HepG2 (cell line): ENCODE results near the gene IFT88. TPM values are rescaled to one million over a fixed set of nuclear protein-coding genes. Genes with fewer than 3 reads are reported as not detected.
A peak's percentile ranks its signal among the peaks of the same experiment; 100 is the strongest.

Source experiments
- ATAC-seq: fragments of 200-7000 bp; cut with Tn5 transposase; 3 replicates; pipeline ENCODE4 v1.9.1; 2020; ENCODE audit warnings: mild to moderate bottlenecking, moderate library complexity
- BruUV-seq: library from RNA; stranded (reverse); fragments of 400-500 nt; replicated peaks from 2 replicates; lab custom pipeline; 2021; lab: Mats Ljungman, UMichigan
- CTCF ChIA-PET: fragments of 300-600 bp; formaldehyde crosslinking; extraction: SDS; loops from one replicate; lab custom pipeline; 2021; ENCODE audit warnings: low total read pairs, inconsistent platforms, low intra/inter-chr PET ratio; lab: Yijun Ruan, JAX
- POLR2A ChIA-PET: fragments of 350-600 bp; sonication (Branson Sonifier 250); formaldehyde crosslinking; loops from one replicate; lab custom pipeline; 2020; ENCODE audit warnings: antibody characterized with exemption, inconsistent platforms; lab: Yijun Ruan, JAX
- DNase-seq: peaks from one replicate; pipeline ENCODE4 v3.0.0-alpha.2; 2015; ENCODE audit warnings: low spot score
- FAIRE-seq: peaks from 3 replicates; lab custom pipeline; 2011; peaks lifted over from hg19 to GRCh38; lab: Jason Lieb, UNC
- H2AFZ ChIP-seq: one replicate; pipeline ENCODE4 v1.6.1; 2011; ENCODE audit warnings: low read length, inconsistent platforms
- H3K27ac ChIP-seq: fragments of 300-600 bp; 3 replicates; pipeline ENCODE4 v1.8.0; 2011; ENCODE audit warnings: mixed run types, mild to moderate bottlenecking, mixed read lengths, low read length, inconsistent platforms; ENCODE audit not compliant: insufficient read depth; ENCODE audit errors: extremely low read length
- H3K27me3 ChIP-seq, 2 experiments: fragments of 200-600 bp in 1 of 2; 2 replicates in 1 of 2; 3 replicates in 1 of 2; pipeline versions ENCODE4 v1.6.0 to v1.8.0; 2011; ENCODE audit warnings: low read length in 2 of 2, mild to moderate bottlenecking in 2 of 2, moderate library complexity in 2 of 2, inconsistent platforms in 1 of 2; ENCODE audit not compliant: insufficient read depth in 2 of 2, control insufficient read depth in 1 of 2
- H3K36me3 ChIP-seq, 2 experiments: fragments of 200-600 bp in 1 of 2; replicated peaks in 1 of 2; 2 replicates in 1 of 2; 3 replicates in 1 of 2; pipeline versions ENCODE4 v1.5.1 to v1.8.0; 2011; ENCODE audit warnings: low read length in 2 of 2, inconsistent platforms in 1 of 2; ENCODE audit not compliant: insufficient read depth in 2 of 2, control insufficient read depth in 1 of 2
- H3K4me1 ChIP-seq: 2 replicates; pipeline ENCODE4 v1.5.1; 2012; ENCODE audit warnings: low read length, inconsistent platforms; ENCODE audit not compliant: insufficient read depth
- H3K4me2 ChIP-seq: 2 replicates; pipeline ENCODE4 v1.6.0; 2011; ENCODE audit warnings: low read depth, low read length, inconsistent platforms
- H3K4me3 ChIP-seq, 3 experiments: fragments of 200-600 bp in 1 of 3; sonication (generic), shearing (Covaris generic) in 1 of 3; replicated peaks in 1 of 3; 2 replicates each; pipeline ENCODE4 v1.5.1; 2011 to 2016; ENCODE audit warnings: low read length in 3 of 3, inconsistent platforms in 2 of 3, low read depth in 2 of 3, mild to moderate bottlenecking in 2 of 3, control low read depth in 1 of 3, mixed read lengths in 1 of 3; ENCODE audit not compliant: insufficient read depth in 1 of 3
- H3K79me2 ChIP-seq: one replicate; pipeline ENCODE4 v1.6.1; 2011; ENCODE audit warnings: low read length, inconsistent platforms; ENCODE audit not compliant: insufficient read depth
- H3K9ac ChIP-seq: 2 replicates; pipeline ENCODE4 v1.6.0; 2011; ENCODE audit warnings: mild to moderate bottlenecking, low read depth, low read length, inconsistent platforms; ENCODE audit not compliant: insufficient read depth
- H3K9me3 ChIP-seq: 2 replicates; pipeline ENCODE4 v1.5.1; 2012; ENCODE audit warnings: mild to moderate bottlenecking, low read length
- H4K20me1 ChIP-seq: 2 replicates; pipeline ENCODE4 v1.6.0; 2011; ENCODE audit warnings: inconsistent platforms, mild to moderate bottlenecking, low read length, moderate library complexity; ENCODE audit not compliant: insufficient read depth
- CEBPB ChIP-seq: IDR thresholded peaks from 2 replicates; pipeline ENCODE4 v1.6.1; 2011; ENCODE audit warnings: low read depth, low read length, improper control_type of control experiment, borderline replicate concordance
- CEBPG ChIP-seq: IDR thresholded peaks from 2 replicates; pipeline ENCODE4 v1.6.1; 2016
- JUND ChIP-seq: sonication (generic); formaldehyde crosslinking; IDR thresholded peaks from 2 replicates; pipeline ENCODE4 v1.8.0; 2022; ENCODE audit warnings: mild to moderate bottlenecking, missing genetic modification reagents
- MAFK ChIP-seq, 2 experiments: IDR thresholded peaks in 1 of 2; conservative IDR thresholded peaks in 1 of 2; 2 replicates each; pipeline ENCODE4 v1.6.1; 2011; ENCODE audit warnings: improper control_type of control experiment in 2 of 2, low read length in 2 of 2
- SOX5 ChIP-seq: IDR thresholded peaks from 2 replicates; pipeline ENCODE4 v1.6.1; 2016; ENCODE audit warnings: borderline replicate concordance
- SP5 ChIP-seq: IDR thresholded peaks from 2 replicates; pipeline ENCODE4 v1.6.1; 2016; ENCODE audit warnings: low read depth, borderline replicate concordance
- TOE1 ChIP-seq: sonication (generic); formaldehyde crosslinking; IDR thresholded peaks from 2 replicates; pipeline ENCODE4 v1.4.0; 2020; ENCODE audit warnings: mild to moderate bottlenecking, missing genetic modification reagents
- ZIK1 ChIP-seq: sonication (generic); formaldehyde crosslinking; IDR thresholded peaks from 2 replicates; pipeline ENCODE4 v1.5.0; 2020; ENCODE audit warnings: mild to moderate bottlenecking, low read depth, missing genetic modification reagents, borderline replicate concordance
- WGBS: methylation state at CpG from one replicate; pipeline ENCODE4 v1.1.6; 2017; ENCODE audit warnings: low lambda C conversion rate; 5-methylcytosine and 5-hydroxymethylcytosine counted together
- in situ Hi-C: cut with HindIII; loops from 2 replicates; pipeline ENCODE4 v1.10.0; 2017; ENCODE audit warnings: low pct_unique_long_range_greater_than_20kb; ENCODE audit not compliant: extremely low pct_ligation_motif_present
- intact Hi-C: fragments of 100-400 bp; cut with micrococcal nuclease; formaldehyde crosslinking; loops from one replicate; pipeline ENCODE4 v1.10.0; 2022; ENCODE audit not compliant: unreplicated experiment
- polyA plus RNA-seq, 8 experiments: library from polyadenylated mRNA; depleted of rRNA in 3 of 8; stranded (reverse) in 7 of 8; unstranded in 1 of 8; fragments of >200 nt; fragmentation: Illumina TruSeq in 4 of 8; extraction: Trizol in 4 of 8; gene quantifications; 2 replicates each; pipeline versions ENCODE4 v1.2.1 to v1.2.3, GENCODE V29; 2011 to 2016; ENCODE audit warnings: low read depth in 4 of 8, missing spikeins in 1 of 8, mixed read lengths in 1 of 8; ENCODE audit not compliant: insufficient read depth in 1 of 8
- total RNA-seq, 5 experiments: library from RNA; depleted of rRNA; stranded (reverse); fragments of >200 nt; fragmentation: Illumina TruSeq; extraction: Trizol; gene quantifications; 2 replicates each; pipeline ENCODE4 v1.2.3, GENCODE V29; 2016; ENCODE audit warnings: low read depth in 1 of 5
- TF ChIP-seq, protein P1 (sequence below): sonication (generic); formaldehyde crosslinking; IDR thresholded peaks from 2 replicates; pipeline ENCODE4 v1.8.1; 2023; ENCODE audit warnings: mild to moderate bottlenecking, missing genetic modification reagents
- TF ChIP-seq, protein P2 (sequence below): sonication (generic); formaldehyde crosslinking; IDR thresholded peaks from 2 replicates; pipeline ENCODE4 v1.4.0; 2020; ENCODE audit warnings: mild to moderate bottlenecking, missing genetic modification reagents
- TF ChIP-seq, protein P3 (sequence below), 2 experiments: sonication (generic) in 1 of 2; formaldehyde crosslinking in 1 of 2; IDR thresholded peaks; 2 replicates each; pipeline versions ENCODE4 v1.4.0 to v1.6.1; 2016 to 2020; ENCODE audit warnings: borderline replicate concordance in 1 of 2, low read depth in 1 of 2, mild to moderate bottlenecking in 1 of 2, missing genetic modification reagents in 1 of 2

Gene IFT88
- total and polyA plus RNA-seq, 2 of the 13 experiments (the other 11 are each of a cell fraction or from before 2014, with no cell fraction given): 8.4 to 19.9 TPM

DNA sequence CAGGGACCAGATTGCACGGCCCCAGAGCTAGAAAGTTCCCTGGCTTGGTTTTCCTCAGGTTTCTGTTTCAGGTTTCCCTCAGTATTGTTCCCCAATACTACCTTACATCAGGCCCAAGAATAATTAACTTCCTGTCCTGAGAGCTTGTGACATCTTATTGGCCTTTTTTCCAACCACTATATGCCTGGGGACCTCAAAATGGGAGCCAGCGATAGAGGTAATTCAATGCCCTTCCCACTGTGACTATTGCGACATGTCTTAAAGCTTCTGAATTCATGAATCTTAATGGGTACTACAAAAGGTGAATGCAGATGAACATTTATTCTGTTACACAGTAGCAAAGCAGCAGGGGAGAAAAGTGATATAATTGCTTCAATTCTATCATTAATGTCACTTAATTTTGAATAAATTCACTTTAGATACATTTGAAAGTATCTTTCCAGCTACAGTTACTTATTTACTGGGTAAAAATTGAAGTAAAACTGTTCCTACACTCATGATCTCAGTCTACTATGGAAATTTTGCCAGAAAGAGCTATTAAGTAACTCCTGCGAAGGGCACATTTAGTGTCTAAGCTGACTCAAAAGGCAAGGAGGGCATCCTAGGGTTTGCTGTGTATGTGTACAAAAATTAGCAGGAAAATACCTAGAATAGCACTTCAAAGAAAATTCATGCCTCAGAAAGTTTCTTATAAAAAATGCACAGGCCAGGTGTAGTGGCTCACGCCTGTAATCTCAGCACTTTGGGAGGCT is 45.4 kb upstream of the IFT88 start:
- no peak overlapping the region for H3K4me3 ChIP-seq
- WGBS: 89% methylated on average over 5 of the region's 5 CpGs
- DNase-seq: no peak
- H3K4me1 ChIP-seq: peaks cover 73% of the 10 kb centered on the region
- POLR2A ChIA-PET: interaction anchor here (0.8 kb wide), 1 partner anchor 16 kb away, joined by 6 read pairs; no protein-coding TSS in a partner anchor
- intact Hi-C loops (loop anchor here (2.0 kb wide), 1 partner anchor 15 kb away; no protein-coding TSS in a partner anchor), in situ Hi-C loops (no loop called here)
- no TSS peak for BruUV-seq
- no peak overlapping the region for H3K9ac ChIP-seq
- no peaks in the 10 kb centered on the region for H3K9me3 ChIP-seq
- CTCF ChIA-PET: no interaction called here
- H3K79me2 ChIP-seq: peaks cover 27% of the 10 kb centered on the region
- H4K20me1 ChIP-seq: no peaks in the 10 kb centered on the region
- ATAC-seq: no peak
- H3K4me2 ChIP-seq: no peak overlapping the region
- no peaks in the 10 kb centered on the region; a peak in 2 of 5 replicates for H3K36me3 ChIP-seq
- H3K27me3 ChIP-seq: no peaks in the 10 kb centered on the region; a peak in 1 of 5 replicates
- no peak overlapping the region for H2AFZ ChIP-seq
- FAIRE-seq: no peak
- no peak overlapping the region for H3K27ac ChIP-seq
- TF ChIP-seq MAFK (conservative IDR thresholded peaks at IDR 0.05 in 1 of 2, IDR thresholded peaks at IDR 0.05 in 1 of 2; ENCODE audit: low read length in 2 of 2) (no peak), TOE1 (CRISPR knock-in tag) (no peak), ZIK1 (CRISPR knock-in tag) (no peak), SOX5 (no peak), SP5 (no peak), JUND (no peak), CEBPB (peak; percentile 88), CEBPG (CRISPR knock-in tag) (peak; percentile 63)
- TF ChIP-seq, protein P1, sequence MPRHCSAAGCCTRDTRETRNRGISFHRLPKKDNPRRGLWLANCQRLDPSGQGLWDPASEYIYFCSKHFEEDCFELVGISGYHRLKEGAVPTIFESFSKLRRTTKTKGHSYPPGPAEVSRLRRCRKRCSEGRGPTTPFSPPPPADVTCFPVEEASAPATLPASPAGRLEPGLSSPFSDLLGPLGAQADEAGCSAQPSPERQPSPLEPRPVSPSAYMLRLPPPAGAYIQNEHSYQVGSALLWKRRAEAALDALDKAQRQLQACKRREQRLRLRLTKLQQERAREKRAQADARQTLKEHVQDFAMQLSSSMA (CRISPR knock-in tag): no peak
- TF ChIP-seq, protein P2, sequence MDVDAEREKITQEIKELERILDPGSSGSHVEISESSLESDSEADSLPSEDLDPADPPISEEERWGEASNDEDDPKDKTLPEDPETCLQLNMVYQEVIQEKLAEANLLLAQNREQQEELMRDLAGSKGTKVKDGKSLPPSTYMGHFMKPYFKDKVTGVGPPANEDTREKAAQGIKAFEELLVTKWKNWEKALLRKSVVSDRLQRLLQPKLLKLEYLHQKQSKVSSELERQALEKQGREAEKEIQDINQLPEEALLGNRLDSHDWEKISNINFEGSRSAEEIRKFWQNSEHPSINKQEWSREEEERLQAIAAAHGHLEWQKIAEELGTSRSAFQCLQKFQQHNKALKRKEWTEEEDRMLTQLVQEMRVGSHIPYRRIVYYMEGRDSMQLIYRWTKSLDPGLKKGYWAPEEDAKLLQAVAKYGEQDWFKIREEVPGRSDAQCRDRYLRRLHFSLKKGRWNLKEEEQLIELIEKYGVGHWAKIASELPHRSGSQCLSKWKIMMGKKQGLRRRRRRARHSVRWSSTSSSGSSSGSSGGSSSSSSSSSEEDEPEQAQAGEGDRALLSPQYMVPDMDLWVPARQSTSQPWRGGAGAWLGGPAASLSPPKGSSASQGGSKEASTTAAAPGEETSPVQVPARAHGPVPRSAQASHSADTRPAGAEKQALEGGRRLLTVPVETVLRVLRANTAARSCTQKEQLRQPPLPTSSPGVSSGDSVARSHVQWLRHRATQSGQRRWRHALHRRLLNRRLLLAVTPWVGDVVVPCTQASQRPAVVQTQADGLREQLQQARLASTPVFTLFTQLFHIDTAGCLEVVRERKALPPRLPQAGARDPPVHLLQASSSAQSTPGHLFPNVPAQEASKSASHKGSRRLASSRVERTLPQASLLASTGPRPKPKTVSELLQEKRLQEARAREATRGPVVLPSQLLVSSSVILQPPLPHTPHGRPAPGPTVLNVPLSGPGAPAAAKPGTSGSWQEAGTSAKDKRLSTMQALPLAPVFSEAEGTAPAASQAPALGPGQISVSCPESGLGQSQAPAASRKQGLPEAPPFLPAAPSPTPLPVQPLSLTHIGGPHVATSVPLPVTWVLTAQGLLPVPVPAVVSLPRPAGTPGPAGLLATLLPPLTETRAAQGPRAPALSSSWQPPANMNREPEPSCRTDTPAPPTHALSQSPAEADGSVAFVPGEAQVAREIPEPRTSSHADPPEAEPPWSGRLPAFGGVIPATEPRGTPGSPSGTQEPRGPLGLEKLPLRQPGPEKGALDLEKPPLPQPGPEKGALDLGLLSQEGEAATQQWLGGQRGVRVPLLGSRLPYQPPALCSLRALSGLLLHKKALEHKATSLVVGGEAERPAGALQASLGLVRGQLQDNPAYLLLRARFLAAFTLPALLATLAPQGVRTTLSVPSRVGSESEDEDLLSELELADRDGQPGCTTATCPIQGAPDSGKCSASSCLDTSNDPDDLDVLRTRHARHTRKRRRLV (CRISPR knock-in tag): no peak
- TF ChIP-seq, protein P3, sequence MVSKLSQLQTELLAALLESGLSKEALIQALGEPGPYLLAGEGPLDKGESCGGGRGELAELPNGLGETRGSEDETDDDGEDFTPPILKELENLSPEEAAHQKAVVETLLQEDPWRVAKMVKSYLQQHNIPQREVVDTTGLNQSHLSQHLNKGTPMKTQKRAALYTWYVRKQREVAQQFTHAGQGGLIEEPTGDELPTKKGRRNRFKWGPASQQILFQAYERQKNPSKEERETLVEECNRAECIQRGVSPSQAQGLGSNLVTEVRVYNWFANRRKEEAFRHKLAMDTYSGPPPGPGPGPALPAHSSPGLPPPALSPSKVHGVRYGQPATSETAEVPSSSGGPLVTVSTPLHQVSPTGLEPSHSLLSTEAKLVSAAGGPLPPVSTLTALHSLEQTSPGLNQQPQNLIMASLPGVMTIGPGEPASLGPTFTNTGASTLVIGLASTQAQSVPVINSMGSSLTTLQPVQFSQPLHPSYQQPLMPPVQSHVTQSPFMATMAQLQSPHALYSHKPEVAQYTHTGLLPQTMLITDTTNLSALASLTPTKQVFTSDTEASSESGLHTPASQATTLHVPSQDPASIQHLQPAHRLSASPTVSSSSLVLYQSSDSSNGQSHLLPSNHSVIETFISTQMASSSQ (IDR thresholded peaks at IDR 0.05; ENCODE audit: low read depth): no peak
- TF ChIP-seq, protein P3 (CRISPR knock-in tag; IDR thresholded peaks at IDR 0.05; ENCODE audit: borderline replicate concordance): no peak
